ENCODE measurements around the gene GSK3B. TPM values are rescaled to one million over a fixed set of nuclear protein-coding genes. Genes with fewer than 3 reads are reported as not detected.

The GSK3B gene
- total and polyA plus RNA-seq, 12 donors, result 7.5 to 57.1 (median 46.1) TPM

- Histone ChIP-seq H3K4me3 (no peak overlapping the region), H3K36me3 (no peaks in the 10 kb centered on the region), H3K27ac (no peak overlapping the region), H3K27me3 (no peaks in the 10 kb centered on the region), H3K4me1 (peaks cover 0 to 3% (median 0%) of the 10 kb centered on the region in 9 donors), H3K9me3 (no peaks in the 10 kb centered on the region)
- 92 to 96% methylated on average over 3 of the region's 3 CpGs for WGBS, 2 donors
- DNase-seq (no peak), ATAC-seq (no peak)
- TF ChIP-seq CTCF (IDR thresholded peaks at IDR 0.05), result no peak
- intact Hi-C loops (cut with DNase I), result no loop called here
Measured at GRCh38 chr3:119790369-119790768, 303.9 kb downstream of the GSK3B start.

GRCh38 chr3:119786409-119786808 is 307.8 kb downstream of the GSK3B start:
- 88 to 89% methylated on average over 2 of the region's 2 CpGs for WGBS, 2 donors
- Histone ChIP-seq H3K27ac (no peak overlapping the region), H3K4me3 (no peak overlapping the region), H3K36me3 (no peaks in the 10 kb centered on the region), H3K27me3 (no peaks in the 10 kb centered on the region), H3K4me1 (no peaks in the 10 kb centered on the region), H3K9me3 (no peaks in the 10 kb centered on the region)
- DNase-seq, result no peak
- intact Hi-C loops (cut with DNase I), result no loop called here
- TF ChIP-seq CTCF (IDR thresholded peaks at IDR 0.05), result no peak
- ATAC-seq, result no peak

- WGBS, 2 donors, result 75 to 77% methylated on average over 7 of the region's 7 CpGs
- no peaks in the 10 kb centered on the region for H3K9me3 ChIP-seq
- no peak overlapping the region for H3K4me3 ChIP-seq
- no peak for TF ChIP-seq CTCF (IDR thresholded peaks at IDR 0.05)
- ATAC-seq (no peak), DNase-seq (no peak)
- no peak overlapping the region for H3K27ac ChIP-seq
- intact Hi-C loops (cut with DNase I), result loop anchor here in 1 of 10 donors (5.0 kb wide), 1 partner anchor 42 kb away; no protein-coding TSS in a partner anchor
- no peaks in the 10 kb centered on the region for H3K36me3 ChIP-seq
- H3K27me3 ChIP-seq, result no peaks in the 10 kb centered on the region
- peaks cover 0 to 8% (median 0%) of the 10 kb centered on the region in 9 donors for H3K4me1 ChIP-seq
Measured at GRCh38 chr3:119783883-119784282, 310.4 kb downstream of the GSK3B start.

- Histone ChIP-seq H3K27me3 (no peaks in the 10 kb centered on the region), H3K4me3 (no peak overlapping the region), H3K9me3 (no peaks in the 10 kb centered on the region), H3K4me1 (peaks cover 0 to 8% (median 0%) of the 10 kb centered on the region in 9 donors), H3K27ac (no peak overlapping the region), H3K36me3 (no peaks in the 10 kb centered on the region)
- ATAC-seq (no peak), DNase-seq (no peak)
- TF ChIP-seq CTCF (IDR thresholded peaks at IDR 0.05), result no peak
- intact Hi-C loops (cut with DNase I), result loop anchor here in 1 of 10 donors (5.0 kb wide), 1 partner anchor 41 kb away; no protein-coding TSS in a partner anchor
- WGBS, 2 donors, result 79 to 90% methylated on average over 2 of the region's 2 CpGs
Measured at GRCh38 chr3:119783255-119783654, 311.0 kb downstream of the GSK3B start.

Data from heart right ventricle (tissue), 16 donors.